ENCODE results near the gene DUXA.
"Not testable (repeated sequence)": the region's sequence is repeated elsewhere in the genome, so short reads cannot be mapped to it uniquely, and the experiment has no call there.

The DUXA gene

GRCh38 chr19:57167385-57167784 lies at the start of gene DUXA:
Gene DUXA (minus strand): TSS chr19:57167485. CDS start chr19:57167443, 42 bp downstream.
- DNase-seq = no peak

- DNase-seq = no peak
These were observed 44.8 kb upstream of the DUXA start for GRCh38 chr19:57212109-57212508.

GRCh38 chr19:57210381-57210780 lies 43.1 kb upstream of the DUXA start:
- no peak for DNase-seq

- DNase-seq = no peak
These were observed 34.9 kb upstream of the DUXA start for GRCh38 chr19:57202160-57202559.

- not testable (repeated sequence) for DNase-seq
These were observed 30.6 kb upstream of the DUXA start for GRCh38 chr19:57197874-57198273.

- no peak for DNase-seq
These were observed 25.7 kb upstream of the DUXA start for GRCh38 chr19:57192993-57193392.

- no peak for DNase-seq
These were observed 24.8 kb upstream of the DUXA start for GRCh38 chr19:57192077-57192420.

GRCh38 chr19:57191141-57192076 lies 24.1 kb upstream of the DUXA start, which contains the start of gene ZNF264:
Gene ZNF264 (plus strand): TSS chr19:57191500. CDS start chr19:57191914, 414 bp downstream.
- peak; percentile 87 to 89 for DNase-seq

GRCh38 chr19:57190301-57190700 lies 23.0 kb upstream of the DUXA start:
- no peak for DNase-seq

- peak; percentile 11 to 54 for DNase-seq
These were observed 4.3 kb upstream of the DUXA start for GRCh38 chr19:57171551-57172081.

GRCh38 chr19:57165846-57166245 lies 1.4 kb downstream of the DUXA start:
- no peak for DNase-seq

GRCh38 chr19:57161985-57162539 lies 5.2 kb downstream of the DUXA start:
- no peak for DNase-seq

GRCh38 chr19:57152921-57153320 lies 14.4 kb downstream of the DUXA start:
- no peak for DNase-seq

GRCh38 chr19:57141699-57142098 lies 25.6 kb downstream of the DUXA start:
- no peak for DNase-seq

GRCh38 chr19:57135797-57136196 lies 31.5 kb downstream of the DUXA start:
- DNase-seq = no peak

GRCh38 chr19:57127403-57127802 lies 39.9 kb downstream of the DUXA start:
- DNase-seq = not testable (repeated sequence)

GRCh38 chr19:57123882-57124281 lies 43.4 kb downstream of the DUXA start:
- DNase-seq = no peak

GRCh38 chr19:57118848-57119247 lies 48.4 kb downstream of the DUXA start:
- no peak for DNase-seq

- DNase-seq = not testable (repeated sequence)
These were observed 53.8 kb downstream of the DUXA start for GRCh38 chr19:57113501-57113900.

- no peak for DNase-seq
These were observed 56.0 kb downstream of the DUXA start for GRCh38 chr19:57111329-57111644.

GRCh38 chr19:57110592-57111328 lies 56.5 kb downstream of the DUXA start:
- DNase-seq = no peak

- DNase-seq = no peak
These were observed 60.5 kb downstream of the DUXA start for GRCh38 chr19:57106722-57107235.
